ENCODE results near the gene NPC2.

Gene NPC2

GRCh38 chr14:74437496-74438053, 55.5 kb downstream of the NPC2 start:
- Histone ChIP-seq H3K9me3 (ENCODE audit: control insufficient read depth, insufficient read depth, low read depth, low read length) (no peaks in the 10 kb centered on the region), H3K27me3 (ENCODE audit: control insufficient read depth, insufficient read depth, low read length) (no peaks in the 10 kb centered on the region), H3K4me1 (ENCODE audit: control insufficient read depth, insufficient read depth, low read length) (peaks cover 8% of the 10 kb centered on the region; the same call in 1 of the 2 replicates), H3K9ac (ENCODE audit: low read length) (no peak overlapping the region), H3K27ac (ENCODE audit: low read depth, low read length) (no peak overlapping the region), H3K36me3 (ENCODE audit: control insufficient read depth, insufficient read depth, low read length) (no peaks in the 10 kb centered on the region), H3K4me3 (ENCODE audit: low read depth, low read length) (no peak overlapping the region)

- no peak overlapping the region for H3K27ac ChIP-seq (ENCODE audit: low read depth, low read length)
Observed at GRCh38 chr14:74434294-74434693, 58.8 kb downstream of the NPC2 start.

GRCh38 chr14:74429991-74430390, 63.1 kb downstream of the NPC2 start:
- peaks cover 27% of the 10 kb centered on the region for H3K4me1 ChIP-seq (ENCODE audit: control insufficient read depth, insufficient read depth, low read length)
- H3K27ac ChIP-seq (ENCODE audit: low read depth, low read length), result peak overlapping the region; percentile 36; the same call in 1 of the 2 replicates
- H3K9me3 ChIP-seq (ENCODE audit: control insufficient read depth, insufficient read depth, low read depth, low read length), result no peaks in the 10 kb centered on the region
- peaks cover 18% of the 10 kb centered on the region for H3K27me3 ChIP-seq (ENCODE audit: control insufficient read depth, insufficient read depth, low read length)
- H3K9ac ChIP-seq (ENCODE audit: low read length), result no peak overlapping the region
- H3K4me3 ChIP-seq (ENCODE audit: low read depth, low read length), result no peak overlapping the region
- H3K36me3 ChIP-seq (ENCODE audit: control insufficient read depth, insufficient read depth, low read length), result no peaks in the 10 kb centered on the region

More at GRCh38 chr14:74434294-74434693, 58.8 kb downstream of the NPC2 start:
- Histone ChIP-seq H3K9ac (ENCODE audit: low read length) (no peak overlapping the region), H3K27me3 (ENCODE audit: control insufficient read depth, insufficient read depth, low read length) (no peaks in the 10 kb centered on the region), H3K36me3 (ENCODE audit: control insufficient read depth, insufficient read depth, low read length) (no peaks in the 10 kb centered on the region), H3K9me3 (ENCODE audit: control insufficient read depth, insufficient read depth, low read depth, low read length) (no peaks in the 10 kb centered on the region), H3K4me1 (ENCODE audit: control insufficient read depth, insufficient read depth, low read length) (peaks cover 16% of the 10 kb centered on the region), H3K4me3 (ENCODE audit: low read depth, low read length) (no peak overlapping the region)

Measured in HUES6 (cell line).